Uterus (tissue), 4 donors: ENCODE results near the gene DLL3. TPM values are rescaled to one million over a fixed set of nuclear protein-coding genes. Genes with fewer than 3 reads are reported as not detected.
"Not testable (repeated sequence)": the region's sequence is repeated elsewhere in the genome, so short reads cannot be mapped to it uniquely, and the experiment has no call there.

Experiments
- DNase-seq, 2 donors: peaks; one replicate each; pipeline ENCODE4 v3.0.0-alpha.2; 2019 to 2020
- H3K27ac ChIP-seq, 2 donors: fragments of 200-600 bp; sonication (generic); 1 replicate in 1 of 2; 2 replicates in 1 of 2; pipeline ENCODE4 v1.5.1; 2016 to 2018
- H3K27me3 ChIP-seq, 2 donors: fragments of 200-600 bp; sonication (generic); one replicate each; pipeline ENCODE4 v1.5.1; 2018 to 2019; ENCODE audit warnings: control low read depth in 1 of 2
- H3K36me3 ChIP-seq, 2 donors: fragments of 200-600 bp; sonication (generic); one replicate each; pipeline ENCODE4 v1.5.1; 2019; ENCODE audit warnings: control low read depth in 1 of 2
- H3K4me1 ChIP-seq, 2 donors: fragments of 200-600 bp; sonication (generic); one replicate each; pipeline ENCODE4 v1.5.1; 2018 to 2019; ENCODE audit warnings: control low read depth in 1 of 2
- H3K4me3 ChIP-seq, 2 donors: fragments of 200-600 bp; sonication (generic); 1 replicate in 1 of 2; 2 replicates in 1 of 2; pipeline ENCODE4 v1.5.1; 2018 to 2019; ENCODE audit warnings: mild to moderate bottlenecking in 1 of 2
- H3K9me3 ChIP-seq, 2 donors: fragments of 200-600 bp; sonication (generic); one replicate each; pipeline ENCODE4 v1.5.1; 2019; ENCODE audit warnings: control low read depth in 1 of 2
- POLR2A ChIP-seq, 2 donors: fragments of 450-650 bp; IDR thresholded peaks; one replicate each; pipeline ENCODE4 v1.6.1; 2016; ENCODE audit warnings: antibody characterized with exemption in 2 of 2, mild to moderate bottlenecking in 1 of 2, moderate library complexity in 1 of 2
- intact Hi-C: fragments of 100-400 bp; cut with DNase I; formaldehyde crosslinking; loops from one replicate; pipeline ENCODE4 v1.15.1; 2023; ENCODE audit warnings: low total_unique reads
- total RNA-seq, 4 donors: library from RNA; depleted of rRNA in 3 of 4; stranded (reverse); fragments of >200 nt in 3 of 4; gene quantifications; one replicate each; pipeline versions ENCODE4 v1.1.0 to v1.2.4, GENCODE V29; 2014 to 2023
- TF ChIP-seq, protein P1 (sequence below), 4 experiments: fragments of 200-600 bp in 2 of 4; fragments of 450-650 bp in 2 of 4; sonication (generic) in 2 of 4; IDR thresholded peaks; one replicate each; pipeline ENCODE4 v1.5.1; 2016 to 2019; ENCODE audit warnings: antibody characterized with exemption in 4 of 4, mild to moderate bottlenecking in 2 of 4, moderate library complexity in 1 of 4
- donor health status: DM: yes; HTN: yes; CAD: no.

The DLL3 gene
- total RNA-seq, 4 donors from 2014 or later: 0.41 TPM; not detected in 3

DNA sequence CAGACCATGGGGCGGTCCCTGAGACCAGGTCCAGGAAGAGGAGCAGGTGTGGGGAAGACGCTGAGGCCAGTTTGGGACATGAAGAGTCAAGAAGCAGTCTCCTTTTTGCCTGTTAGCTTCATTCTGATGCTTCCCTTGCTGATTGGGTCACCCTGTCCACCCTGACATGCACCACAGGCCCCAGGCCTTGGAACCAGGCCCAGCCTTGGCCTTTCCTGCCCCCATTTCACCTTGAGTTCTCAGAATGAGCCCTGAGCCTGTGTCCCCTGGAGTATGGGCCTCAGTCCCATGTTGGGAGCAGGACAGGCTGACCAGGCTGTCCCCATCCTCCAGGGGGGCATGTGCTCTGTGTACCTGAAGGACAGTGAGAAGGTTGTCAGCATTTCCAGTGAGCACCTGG lies 23.0 kb upstream of the DLL3 start:
- intact Hi-C loops: loop anchor here (10.0 kb wide), 1 partner anchor 59 kb away; the partner anchor contains the start of gene EID2B
- Histone ChIP-seq H3K4me3 (no peak overlapping the region), H3K36me3 (no peaks in the 10 kb centered on the region), H3K27ac (no peak overlapping the region), H3K9me3 (no peaks in the 10 kb centered on the region), H3K4me1 (no peaks in the 10 kb centered on the region), H3K27me3 (no peaks in the 10 kb centered on the region)
- DNase-seq: no peak
- TF ChIP-seq POLR2A (IDR thresholded peaks at IDR 0.05): no peak
- TF ChIP-seq, protein P1, sequence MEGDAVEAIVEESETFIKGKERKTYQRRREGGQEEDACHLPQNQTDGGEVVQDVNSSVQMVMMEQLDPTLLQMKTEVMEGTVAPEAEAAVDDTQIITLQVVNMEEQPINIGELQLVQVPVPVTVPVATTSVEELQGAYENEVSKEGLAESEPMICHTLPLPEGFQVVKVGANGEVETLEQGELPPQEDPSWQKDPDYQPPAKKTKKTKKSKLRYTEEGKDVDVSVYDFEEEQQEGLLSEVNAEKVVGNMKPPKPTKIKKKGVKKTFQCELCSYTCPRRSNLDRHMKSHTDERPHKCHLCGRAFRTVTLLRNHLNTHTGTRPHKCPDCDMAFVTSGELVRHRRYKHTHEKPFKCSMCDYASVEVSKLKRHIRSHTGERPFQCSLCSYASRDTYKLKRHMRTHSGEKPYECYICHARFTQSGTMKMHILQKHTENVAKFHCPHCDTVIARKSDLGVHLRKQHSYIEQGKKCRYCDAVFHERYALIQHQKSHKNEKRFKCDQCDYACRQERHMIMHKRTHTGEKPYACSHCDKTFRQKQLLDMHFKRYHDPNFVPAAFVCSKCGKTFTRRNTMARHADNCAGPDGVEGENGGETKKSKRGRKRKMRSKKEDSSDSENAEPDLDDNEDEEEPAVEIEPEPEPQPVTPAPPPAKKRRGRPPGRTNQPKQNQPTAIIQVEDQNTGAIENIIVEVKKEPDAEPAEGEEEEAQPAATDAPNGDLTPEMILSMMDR (IDR thresholded peaks at IDR 0.05): no peak

DNA sequence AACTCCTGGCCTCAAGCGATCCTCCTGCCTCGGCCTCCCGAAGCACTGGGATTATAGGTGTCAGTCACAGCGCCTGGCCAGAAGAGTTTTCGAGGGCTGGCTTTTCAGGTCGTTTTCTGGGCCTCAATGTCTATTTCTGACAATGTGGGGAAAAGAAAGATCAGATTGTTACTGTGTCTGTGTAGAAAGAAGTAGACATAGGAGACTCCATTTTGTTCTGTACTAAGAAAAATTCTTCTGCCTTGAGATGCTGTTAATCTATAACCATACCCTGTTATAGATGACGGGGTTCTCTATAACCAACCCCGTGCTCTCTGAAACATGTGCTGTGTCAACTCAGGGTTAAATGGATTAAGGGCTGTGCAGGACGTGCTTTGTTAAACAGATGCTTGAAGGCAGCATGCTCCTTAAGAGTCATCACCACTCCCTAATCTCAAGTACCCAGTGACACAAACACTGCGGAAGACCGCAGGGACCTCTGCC lies 19.4 kb upstream of the DLL3 start:
- not testable (repeated sequence) for H3K36me3 ChIP-seq, H3K9me3 ChIP-seq, H3K27me3 ChIP-seq, H3K4me3 ChIP-seq, H3K4me1 ChIP-seq, H3K27ac ChIP-seq, DNase-seq
- intact Hi-C loops: loop anchor here (10.0 kb wide), 1 partner anchor 55 kb away; the partner anchor contains the start of gene EID2B

DNA sequence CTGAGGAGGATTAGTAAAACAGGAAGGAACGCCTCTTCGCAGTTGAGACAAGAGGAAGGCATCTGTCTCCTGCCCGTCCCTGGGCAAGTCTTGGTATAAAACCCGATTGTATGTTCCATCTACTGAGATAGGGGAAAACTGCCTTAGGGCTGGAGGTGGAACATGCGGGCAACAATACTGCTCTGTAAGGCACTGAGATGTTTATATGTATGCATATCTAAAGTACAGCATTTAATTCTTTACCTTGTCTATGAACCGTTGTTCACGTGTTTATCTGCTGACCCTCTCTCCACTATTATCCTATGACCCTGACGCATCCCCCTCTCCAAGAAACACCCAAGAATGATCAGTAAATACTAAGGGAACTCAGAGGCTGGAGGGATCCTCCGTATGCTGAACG lies 18.8 kb upstream of the DLL3 start:
- H3K36me3 ChIP-seq: no peaks in the 10 kb centered on the region
- H3K4me1 ChIP-seq: peaks cover 0 to 7% of the 10 kb centered on the region in 2 donors
- no peak for TF ChIP-seq POLR2A (IDR thresholded peaks at IDR 0.05)
- TF ChIP-seq, protein P1 (IDR thresholded peaks at IDR 0.05): no peak
- DNase-seq: no peak
- intact Hi-C loops: loop anchor here (10.0 kb wide), 1 partner anchor 55 kb away; the partner anchor contains the start of gene EID2B
- peak overlapping the region; percentile 81 to 97 for H3K4me3 ChIP-seq
- H3K27me3 ChIP-seq: no peaks in the 10 kb centered on the region
- peak overlapping the region; percentile 83 to 88 for H3K27ac ChIP-seq
- H3K9me3 ChIP-seq: no peaks in the 10 kb centered on the region

DNA sequence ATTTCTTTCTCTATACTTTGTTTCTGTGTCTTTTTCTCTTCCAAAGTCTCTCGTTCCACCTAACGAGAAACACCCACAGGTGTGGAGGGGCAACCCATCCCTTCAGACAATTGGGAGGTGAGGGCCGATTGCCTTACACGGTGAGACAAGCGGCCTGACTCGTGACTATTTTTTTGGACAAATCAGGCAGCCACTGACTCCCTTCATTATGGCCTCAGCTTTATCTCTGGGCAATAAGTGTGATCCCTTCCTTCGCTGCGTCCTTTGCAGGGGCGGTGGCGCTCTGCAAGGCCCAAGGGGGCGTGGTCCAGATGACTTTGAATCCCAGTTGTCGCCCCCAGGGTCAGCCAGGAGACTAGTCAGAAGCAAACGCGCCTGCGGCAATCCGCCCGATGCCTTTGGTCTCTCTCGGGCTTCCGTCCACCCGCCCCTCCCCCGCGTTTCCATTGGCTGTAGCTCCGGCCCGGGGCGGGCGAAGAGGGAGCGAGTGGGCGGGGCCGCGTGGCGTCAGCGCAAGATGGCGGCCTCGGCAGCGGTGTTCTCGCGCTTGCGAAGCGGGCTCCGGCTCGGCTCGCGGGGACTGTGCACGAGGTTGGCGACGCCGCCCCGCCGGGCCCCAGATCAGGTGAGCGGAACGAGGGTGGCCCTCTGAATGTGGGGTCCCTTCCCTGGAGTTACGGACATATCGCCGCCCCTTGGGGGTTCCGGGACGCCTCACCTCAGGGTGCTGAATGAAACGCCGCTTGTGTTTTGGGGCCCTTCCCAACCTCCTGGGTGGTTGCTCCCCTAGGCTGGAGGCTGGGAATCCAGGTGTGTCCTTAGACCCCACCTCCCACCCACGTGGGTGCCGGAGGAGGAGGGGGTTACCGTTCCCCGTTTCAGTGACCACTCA lies 18.2 kb upstream of the DLL3 start, which contains the start of gene TIMM50:
TIMM50 (plus strand) TSS at position 502 of the 892 bp plus-strand sequence; CDS start at position 518, 16 bp downstream.
- peaks cover 0 to 7% of the 10 kb centered on the region in 2 donors for H3K4me1 ChIP-seq
- intact Hi-C loops: no loop called here
- peak within 1 kb of the TSS; percentile 83 to 88 for H3K27ac ChIP-seq
- H3K27me3 ChIP-seq: no peaks in the 10 kb centered on the region
- peak; percentile 96 for DNase-seq
- H3K9me3 ChIP-seq: no peaks in the 10 kb centered on the region
- no peaks in the 10 kb centered on the region for H3K36me3 ChIP-seq
- peak; percentile 54 to 79 for TF ChIP-seq POLR2A (IDR thresholded peaks at IDR 0.05)
- TF ChIP-seq, protein P1 (IDR thresholded peaks at IDR 0.05): peak in 2 of 4 experiments; percentile 3 to 28
- H3K4me3 ChIP-seq: peak within 1 kb of the TSS; percentile 81 to 97

DNA sequence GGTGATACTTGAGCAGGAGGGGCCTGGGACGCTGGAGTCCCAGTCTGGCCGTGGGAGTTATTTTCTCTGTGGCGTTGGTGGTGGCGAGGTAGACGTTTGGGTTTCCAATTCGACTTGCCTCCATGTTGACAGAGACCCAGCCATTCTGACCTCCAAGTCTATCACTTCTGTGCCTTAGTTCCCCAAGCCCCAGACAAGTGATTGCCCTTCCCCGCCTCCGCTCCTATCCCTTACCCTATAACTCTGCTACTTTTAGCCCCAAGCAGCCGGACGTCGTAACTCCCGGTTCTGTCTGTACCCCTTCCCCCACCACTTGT lies 17.6 kb upstream of the DLL3 start:
- intact Hi-C loops: no loop called here
- no peak for TF ChIP-seq POLR2A (IDR thresholded peaks at IDR 0.05)
- TF ChIP-seq, protein P1 (IDR thresholded peaks at IDR 0.05): no peak
- peak overlapping the region; percentile 83 to 88 for H3K27ac ChIP-seq
- DNase-seq: no peak
- no peaks in the 10 kb centered on the region for H3K36me3 ChIP-seq
- H3K27me3 ChIP-seq: no peaks in the 10 kb centered on the region
- H3K9me3 ChIP-seq: no peaks in the 10 kb centered on the region
- peaks cover 0 to 7% of the 10 kb centered on the region in 2 donors for H3K4me1 ChIP-seq
- peak overlapping the region; percentile 81 to 97 for H3K4me3 ChIP-seq
